GM18907 (cell line): ENCODE data around the gene CAMKMT.

Experiments used
- ATAC-seq: cut with Tn5 transposase; IDR thresholded peaks from one replicate; pipeline ENCODE4 v1.9.1; 2021; ENCODE audit warnings: mild to moderate bottlenecking, moderate library complexity; ENCODE audit not compliant: unreplicated experiment

CAMKMT gene

GRCh38 chr2:44763275-44763782 is 401.6 kb downstream of the CAMKMT start:
- no peak for ATAC-seq

- ATAC-seq = no peak
Observed at GRCh38 chr2:44766220-44766619, 404.5 kb downstream of the CAMKMT start.

DNA sequence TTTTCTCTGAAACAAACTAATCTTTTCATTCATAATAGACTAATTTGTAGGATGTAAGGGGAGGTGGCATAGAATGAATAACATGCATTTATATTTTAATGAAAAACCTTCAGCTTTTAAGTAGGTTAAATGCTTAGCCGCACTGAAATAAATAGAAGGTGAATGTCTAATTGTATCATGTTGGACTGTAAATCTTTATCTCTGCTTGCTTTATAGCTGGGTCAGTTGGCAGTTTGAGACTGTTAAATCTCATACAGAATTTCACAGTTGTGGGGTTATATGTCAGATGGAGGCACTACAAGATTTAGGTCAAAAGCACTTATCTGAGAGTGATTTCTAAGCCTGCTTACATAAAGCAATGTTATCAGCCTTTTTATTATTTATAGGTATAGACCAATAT is 405.0 kb downstream of the CAMKMT start:
- ATAC-seq = no peak

DNA sequence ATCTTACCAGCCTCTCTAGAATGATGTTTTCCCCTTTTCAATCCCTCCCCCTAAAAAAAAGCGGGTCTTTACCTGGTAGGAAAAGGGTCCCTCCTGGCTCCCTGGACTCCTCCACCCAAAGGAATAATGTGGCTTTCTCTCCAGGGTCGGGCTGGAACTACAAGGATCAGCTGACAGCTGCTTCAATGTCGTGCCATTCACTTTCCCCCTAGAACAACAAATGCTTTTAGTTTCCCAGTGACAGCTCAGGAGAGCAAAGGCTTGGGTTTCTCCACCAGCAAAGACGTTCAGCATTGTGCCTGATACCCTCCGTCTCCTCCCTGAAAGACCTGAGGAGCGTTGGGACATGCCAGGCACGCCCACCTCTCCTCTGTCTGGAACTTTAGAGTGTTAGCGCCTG is 405.9 kb downstream of the CAMKMT start:
- ATAC-seq = no peak

- no peak for ATAC-seq
Observed at GRCh38 chr2:44768438-44769236, 406.9 kb downstream of the CAMKMT start.

DNA sequence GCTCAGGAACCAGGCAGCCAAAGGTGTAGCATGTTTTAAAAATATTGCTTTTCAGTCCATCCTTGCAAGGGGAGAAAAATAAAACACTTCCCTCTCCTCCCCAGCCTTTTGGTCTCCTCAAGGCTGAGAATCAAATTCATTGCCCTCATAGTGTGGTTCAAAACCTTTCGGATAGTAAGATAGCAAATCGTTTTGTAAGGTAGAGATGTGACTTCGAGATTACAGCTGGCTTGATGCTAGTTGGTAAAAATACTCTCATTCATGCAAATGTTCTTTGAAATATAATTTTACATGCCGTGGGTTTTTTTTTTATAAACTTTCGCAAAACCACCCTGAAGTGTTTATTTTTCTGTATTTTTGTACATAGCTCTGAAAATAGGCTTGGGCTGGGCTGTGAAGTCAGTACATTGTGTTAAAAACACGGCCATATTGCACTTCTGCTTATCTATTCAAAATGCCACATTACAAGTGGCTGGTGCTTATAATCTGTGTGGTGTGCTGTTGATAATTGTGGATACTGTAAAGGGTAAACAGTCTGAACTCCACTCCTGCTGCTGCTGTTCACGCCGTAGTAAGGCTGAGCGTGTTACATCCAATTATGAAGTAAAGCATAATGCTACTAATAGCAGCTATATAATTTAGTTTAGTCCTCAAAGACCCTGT is 407.7 kb downstream of the CAMKMT start:
- no peak for ATAC-seq

- ATAC-seq = no peak
Observed at GRCh38 chr2:44770221-44771195, 408.8 kb downstream of the CAMKMT start.

- no peak for ATAC-seq
Observed at GRCh38 chr2:44771522-44771921, 409.8 kb downstream of the CAMKMT start.

- ATAC-seq = no peak
Observed at GRCh38 chr2:44772131-44772530, 410.4 kb downstream of the CAMKMT start.

- no peak for ATAC-seq
Observed at GRCh38 chr2:44772669-44773378, 411.1 kb downstream of the CAMKMT start.

GRCh38 chr2:44774826-44775492 is 413.2 kb downstream of the CAMKMT start:
- no peak for ATAC-seq

DNA sequence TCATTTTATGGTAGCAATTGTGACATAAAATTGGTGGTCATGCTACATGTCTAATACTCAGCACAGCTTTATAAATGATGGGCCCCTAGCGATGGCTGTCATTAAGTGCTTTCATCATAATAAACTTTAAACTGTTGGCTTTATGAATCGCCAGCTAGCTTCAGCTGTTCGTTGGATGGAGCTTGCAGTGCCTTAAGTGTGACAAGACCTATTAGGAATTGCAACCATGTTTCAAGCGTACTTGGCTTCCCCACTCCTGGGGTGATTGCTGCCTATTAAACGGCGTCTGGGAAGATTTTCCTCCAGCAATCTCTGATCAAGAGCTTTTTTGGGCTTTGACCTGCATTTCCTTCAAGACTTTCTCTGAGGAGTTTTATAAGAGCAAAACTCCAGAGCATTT is 415.3 kb downstream of the CAMKMT start:
- no peak for ATAC-seq

GRCh38 chr2:44777537-44777936 is 415.8 kb downstream of the CAMKMT start:
- ATAC-seq = no peak

- ATAC-seq = peak; percentile 40
Observed at GRCh38 chr2:44778221-44778654, 416.5 kb downstream of the CAMKMT start.

- ATAC-seq = peak; percentile 95
Observed at GRCh38 chr2:44778671-44779476, 417.1 kb downstream of the CAMKMT start.

DNA sequence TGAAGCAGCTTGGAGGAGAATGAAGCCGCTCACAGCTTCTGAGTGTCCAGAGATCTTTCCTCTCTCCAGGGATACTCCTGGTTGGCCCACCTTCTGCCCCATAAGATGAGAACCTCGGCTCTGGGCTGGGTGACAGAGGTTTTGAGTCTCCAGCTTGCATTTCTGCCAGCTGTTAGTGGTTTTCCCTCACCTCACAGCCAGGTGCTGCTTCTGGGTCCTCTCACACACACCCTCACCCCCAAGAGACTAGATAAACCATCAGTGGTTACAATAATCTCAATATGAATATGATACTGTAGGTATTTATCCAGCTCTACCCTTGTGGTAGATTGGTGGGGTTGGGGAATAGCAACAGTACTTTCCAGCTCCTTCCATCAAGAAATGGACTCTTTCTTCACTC is 418.0 kb downstream of the CAMKMT start:
- peak; percentile 30 for ATAC-seq

- ATAC-seq = no peak
Observed at GRCh38 chr2:44780406-44780805, 418.7 kb downstream of the CAMKMT start.

GRCh38 chr2:44785433-44785832 is 423.7 kb downstream of the CAMKMT start:
- ATAC-seq = no peak
